ENCODE data around the gene PLCH2. TPM values are rescaled to one million over a fixed set of nuclear protein-coding genes. Genes with fewer than 3 reads are reported as not detected.

The PLCH2 gene
- total and polyA plus RNA-seq, 2 of the 13 experiments (the other 11 are each of a cell fraction or from before 2014, with no cell fraction given): 0.15 to 0.67 TPM

GRCh38 chr1:2477791-2478499, 1.9 kb downstream of the PLCH2 start (continued):
- TF ChIP-seq PRDM4 (CRISPR knock-in tag; IDR thresholded peaks at IDR 0.05; ENCODE audit: borderline replicate concordance) (no peak), ZNF619 (CRISPR knock-in tag; IDR thresholded peaks at IDR 0.05) (no peak), ZNF138 (CRISPR knock-in tag; IDR thresholded peaks at IDR 0.05; ENCODE audit: low read depth) (no peak), ZNF333 (CRISPR knock-in tag; IDR thresholded peaks at IDR 0.05; ENCODE audit: borderline replicate concordance) (no peak), KDM6A (CRISPR knock-in tag; IDR thresholded peaks at IDR 0.05; ENCODE audit: low read depth) (no peak), ATF1 (CRISPR knock-in tag; IDR thresholded peaks at IDR 0.05) (no peak), ZBTB43 (CRISPR knock-in tag; conservative IDR thresholded peaks at IDR 0.05) (no peak), PLRG1 (conservative IDR thresholded peaks at IDR 0.05) (no peak), CREB3 (CRISPR knock-in tag; IDR thresholded peaks at IDR 0.05) (no peak), TOPORS (CRISPR knock-in tag; IDR thresholded peaks at IDR 0.05) (no peak), NR2F6 (IDR thresholded peaks at IDR 0.05) (no peak), NR2F6 (CRISPR knock-in tag; IDR thresholded peaks at IDR 0.05) (peak; percentile 26; the same call in 1 of the 2 replicates), ATRX (CRISPR knock-in tag; IDR thresholded peaks at IDR 0.05; ENCODE audit: borderline replicate concordance) (no peak), ZNF687 (CRISPR knock-in tag; IDR thresholded peaks at IDR 0.05) (peak; percentile 43), ZNF549 (CRISPR knock-in tag; IDR thresholded peaks at IDR 0.05) (no peak), E2F1 (CRISPR knock-in tag; IDR thresholded peaks at IDR 0.05) (no peak), MTF2 (CRISPR knock-in tag; IDR thresholded peaks at IDR 0.05; ENCODE audit: borderline replicate concordance) (peak; percentile 64; the same call in 1 of the 2 replicates)

All from HepG2 (cell line).